HEK293 (cell line): ENCODE data around the gene TMOD2.

Source experiments
- ATF2 ChIP-seq: fragments of 450-650 bp; formaldehyde crosslinking; IDR thresholded peaks from 2 replicates; pipeline ENCODE4 v1.5.1; 2016; ENCODE audit warnings: missing biosample characterization, missing genetic modification characterization, low read depth
- KLF9 ChIP-seq: fragments of 450-650 bp; formaldehyde crosslinking; IDR thresholded peaks from 2 replicates; pipeline ENCODE4 v1.5.1; 2016; ENCODE audit warnings: missing biosample characterization, missing genetic modification characterization, low read depth
- MZF1 ChIP-seq: fragments of 450-650 bp; formaldehyde crosslinking; IDR thresholded peaks from 2 replicates; pipeline ENCODE4 v1.5.1; 2017; ENCODE audit warnings: missing biosample characterization, missing genetic modification characterization, borderline replicate concordance
- PRDM4 ChIP-seq: fragments of 450-650 bp; formaldehyde crosslinking; IDR thresholded peaks from 2 replicates; pipeline ENCODE4 v1.5.1; 2017; ENCODE audit warnings: missing biosample characterization, missing genetic modification characterization
- PRDM6 ChIP-seq: fragments of 450-650 bp; formaldehyde crosslinking; IDR thresholded peaks from 2 replicates; pipeline ENCODE4 v1.5.1; 2017; ENCODE audit warnings: missing biosample characterization, missing genetic modification characterization
- SP7 ChIP-seq: fragments of 450-650 bp; formaldehyde crosslinking; IDR thresholded peaks from 2 replicates; pipeline ENCODE4 v1.5.1; 2016; ENCODE audit warnings: missing biosample characterization, missing genetic modification characterization
- TSHZ1 ChIP-seq: fragments of 450-650 bp; formaldehyde crosslinking; IDR thresholded peaks from 2 replicates; pipeline ENCODE4 v1.5.1; 2016; ENCODE audit warnings: missing biosample characterization, missing genetic modification characterization, borderline replicate concordance
- ZBTB11 ChIP-seq: fragments of 450-650 bp; formaldehyde crosslinking; conservative IDR thresholded peaks from 2 replicates; pipeline ENCODE4 v1.5.1; 2016; ENCODE audit warnings: low read depth, missing biosample characterization, missing genetic modification characterization
- ZBTB26 ChIP-seq: fragments of 450-650 bp; formaldehyde crosslinking; optimal IDR thresholded peaks from 2 replicates; pipeline ENCODE3; 2016; ENCODE audit warnings: missing biosample characterization, mild to moderate bottlenecking, missing genetic modification characterization
- ZFP37 ChIP-seq: fragments of 450-650 bp; formaldehyde crosslinking; IDR thresholded peaks from 2 replicates; pipeline ENCODE4 v1.5.1; 2016; ENCODE audit warnings: missing biosample characterization, missing genetic modification characterization
- ZFP41 ChIP-seq: fragments of 450-650 bp; formaldehyde crosslinking; IDR thresholded peaks from 2 replicates; pipeline ENCODE4 v1.5.1; 2016; ENCODE audit warnings: missing biosample characterization, missing genetic modification characterization, borderline replicate concordance
- ZNF146 ChIP-seq: fragments of 450-650 bp; formaldehyde crosslinking; IDR thresholded peaks from 2 replicates; pipeline ENCODE4 v1.5.1; 2016; ENCODE audit warnings: missing biosample characterization, missing genetic modification characterization
- ZNF2 ChIP-seq: fragments of 450-650 bp; formaldehyde crosslinking; IDR thresholded peaks from 2 replicates; pipeline ENCODE4 v1.5.1; 2016; ENCODE audit warnings: missing biosample characterization, missing genetic modification characterization
- ZNF366 ChIP-seq: fragments of 450-650 bp; formaldehyde crosslinking; conservative IDR thresholded peaks from 2 replicates; pipeline ENCODE4 v1.5.1; 2016; ENCODE audit warnings: missing biosample characterization, missing genetic modification characterization
- ZNF426 ChIP-seq: fragments of 450-650 bp; formaldehyde crosslinking; IDR thresholded peaks from 2 replicates; pipeline ENCODE4 v1.5.1; 2017; ENCODE audit warnings: missing biosample characterization, missing genetic modification characterization, mild to moderate bottlenecking, inconsistent platforms, moderate library complexity
- ZNF513 ChIP-seq: fragments of 450-650 bp; IDR thresholded peaks from 2 replicates; pipeline ENCODE4 v1.5.1; 2018; ENCODE audit warnings: missing biosample characterization, missing genetic modification characterization
- ZNF701 ChIP-seq: fragments of 450-650 bp; formaldehyde crosslinking; IDR thresholded peaks from 2 replicates; pipeline ENCODE4 v1.5.1; 2016; ENCODE audit warnings: missing biosample characterization, missing genetic modification characterization
- ZNF837 ChIP-seq: fragments of 450-650 bp; formaldehyde crosslinking; IDR thresholded peaks from 2 replicates; pipeline ENCODE4 v1.5.1; 2016; ENCODE audit warnings: missing biosample characterization, missing genetic modification characterization
- ZSCAN5A ChIP-seq: fragments of 450-650 bp; formaldehyde crosslinking; IDR thresholded peaks from 2 replicates; pipeline ENCODE4 v1.5.1; 2016; ENCODE audit warnings: missing biosample characterization, missing genetic modification characterization

The TMOD2 gene

GRCh38 chr15:51846463-51847230 lies 95.2 kb downstream of the TMOD2 start (continued):
- TF ChIP-seq TSHZ1 (tag by site-specific recombination), result 0 out of 2 replicates have a peak, but pooled peaks have one; percentile 42
- TF ChIP-seq ZNF366 (tag by site-specific recombination), result peak; percentile 59
- no peak for TF ChIP-seq ZNF701 (tag by site-specific recombination)
- TF ChIP-seq ZBTB11, result no peak
- TF ChIP-seq ZFP41 (tag by site-specific recombination), result no peak
- TF ChIP-seq ZSCAN5A (tag by site-specific recombination), result no peak
- no peak for TF ChIP-seq ZNF513 (tag by site-specific recombination)
- TF ChIP-seq PRDM4, result no peak
- TF ChIP-seq ZNF2 (tag by site-specific recombination), result no peak
- TF ChIP-seq ATF2 (tag by site-specific recombination), result peak; percentile 91
- no peak for TF ChIP-seq MZF1 (tag by site-specific recombination)
- no peak for TF ChIP-seq ZBTB26 (tag by site-specific recombination)
- TF ChIP-seq PRDM6 (tag by site-specific recombination), result peak; percentile 97
- TF ChIP-seq SP7 (tag by site-specific recombination), result peak; percentile 32; the same call in 1 of the 2 replicates
- TF ChIP-seq ZFP37 (tag by site-specific recombination), result no peak
- TF ChIP-seq ZNF426 (tag by site-specific recombination), result no peak
- TF ChIP-seq ZNF837, result no peak
- no peak for TF ChIP-seq KLF9
- TF ChIP-seq ZNF146 (tag by site-specific recombination), result peak; percentile 22; the same call in 1 of the 2 replicates
